Fibroblast of skin of right quadriceps (primary cell): ENCODE measurements around the gene DAND5.
"Not testable (repeated sequence)": the region's sequence is repeated elsewhere in the genome, so short reads cannot be mapped to it uniquely, and the experiment has no call there.

Experiments used
- DNase-seq: peaks from one replicate; pipeline ENCODE4 v3.0.0-alpha.2; 2013

DAND5 gene

GRCh38 chr19:12967907-12968306 is 1.5 kb upstream of the DAND5 start:
- DNase-seq = no peak

- no peak for DNase-seq
These were observed 869 bp downstream of the DAND5 start for GRCh38 chr19:12970070-12970820.

GRCh38 chr19:12973236-12973635 is 3.9 kb downstream of the DAND5 start:
- no peak for DNase-seq

- DNase-seq = no peak
These were observed 5.2 kb downstream of the DAND5 start for GRCh38 chr19:12974301-12975220.

- no peak for DNase-seq
These were observed 5.9 kb downstream of the DAND5 start for GRCh38 chr19:12975221-12975741.

GRCh38 chr19:12976109-12976508 is 6.7 kb downstream of the DAND5 start:
- not testable (repeated sequence) for DNase-seq

- DNase-seq = no peak
These were observed 10.6 kb downstream of the DAND5 start for GRCh38 chr19:12979974-12980373.

- no peak for DNase-seq
These were observed 13.3 kb downstream of the DAND5 start for GRCh38 chr19:12982648-12983047.

- no peak for DNase-seq
These were observed 13.7 kb downstream of the DAND5 start for GRCh38 chr19:12983091-12983490.

- peak; percentile 81 for DNase-seq
These were observed 14.3 kb downstream of the DAND5 start for GRCh38 chr19:12983542-12984142.

GRCh38 chr19:12984143-12984627 is 14.8 kb downstream of the DAND5 start:
- no peak for DNase-seq

GRCh38 chr19:12984683-12985048 is 15.3 kb downstream of the DAND5 start:
- DNase-seq = no peak

- DNase-seq = no peak
These were observed 15.8 kb downstream of the DAND5 start for GRCh38 chr19:12985049-12985776.

- DNase-seq = no peak
These were observed 17.4 kb downstream of the DAND5 start for GRCh38 chr19:12986726-12987125.

GRCh38 chr19:12987190-12987589 is 17.8 kb downstream of the DAND5 start:
- DNase-seq = no peak

- DNase-seq = no peak
These were observed 18.4 kb downstream of the DAND5 start for GRCh38 chr19:12987781-12988180.

- DNase-seq = no peak
These were observed 21.1 kb downstream of the DAND5 start for GRCh38 chr19:12990431-12990830.

GRCh38 chr19:12990853-12991252 is 21.5 kb downstream of the DAND5 start:
- DNase-seq = no peak

GRCh38 chr19:12991296-12991695 is 21.9 kb downstream of the DAND5 start:
- DNase-seq = no peak

GRCh38 chr19:12992729-12993128 is 23.4 kb downstream of the DAND5 start:
- no peak for DNase-seq

GRCh38 chr19:12993562-12993961 is 24.2 kb downstream of the DAND5 start:
- DNase-seq = no peak
